ENCODE results near the gene NKX3-2.
A peak's percentile ranks its signal among the peaks of the same experiment; 100 is the strongest.

The NKX3-2 gene

DNA sequence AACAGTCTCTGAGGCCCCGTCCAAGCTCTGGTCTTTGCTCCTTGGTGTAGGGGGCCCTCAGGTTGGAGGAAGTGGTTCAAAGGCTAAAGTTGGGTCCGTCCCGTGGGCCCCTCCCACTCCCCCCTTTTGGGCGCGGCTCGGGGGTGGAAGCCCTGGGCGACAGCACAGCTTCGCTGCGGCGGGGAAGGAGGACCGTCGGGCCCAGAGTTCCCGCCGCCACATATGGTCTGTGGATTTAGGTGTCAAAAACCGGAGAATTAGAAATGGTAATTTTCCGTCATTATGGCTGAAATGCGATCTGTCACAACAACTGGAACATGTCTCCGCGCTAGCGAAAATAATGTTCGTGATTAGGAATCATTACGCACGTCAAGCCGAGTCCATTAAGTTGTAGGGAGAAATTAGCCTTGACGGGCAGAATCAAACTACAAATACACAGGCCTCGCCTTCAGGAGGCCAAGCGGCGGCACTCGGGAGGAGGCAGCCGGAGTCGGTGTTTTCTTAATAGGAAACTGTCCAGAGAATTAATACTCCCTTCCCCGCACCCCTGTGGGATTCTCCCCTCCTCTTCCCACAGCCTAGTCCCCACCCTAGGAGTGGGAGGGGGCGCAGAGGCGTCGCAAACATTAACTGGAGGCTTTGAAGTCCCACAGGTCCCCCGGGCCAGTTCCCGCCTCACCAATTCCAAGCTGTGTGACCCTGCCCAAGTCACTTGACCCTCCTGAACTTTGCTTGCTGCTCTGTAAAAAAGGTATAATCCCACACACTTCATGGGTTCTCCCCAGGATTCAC, 15.0 kb downstream of the NKX3-2 start:
- Histone ChIP-seq H3K27me3 (ENCODE audit: insufficient read depth, low read length) (peaks cover 97% of the 10 kb centered on the region), H2AFZ (ENCODE audit: low read length, unreplicated experiment) (no peak overlapping the region), H3K4me3 (ENCODE audit: low read depth, low read length) (no peak overlapping the region), H3K27ac (ENCODE audit: low read depth, low read length) (no peak overlapping the region), H3K79me2 (ENCODE audit: control insufficient read depth, insufficient read depth, low read length, unreplicated experiment) (no peaks in the 10 kb centered on the region), H3K4me1 (ENCODE audit: control insufficient read depth, insufficient read depth, low read length, unreplicated experiment) (peaks cover 6% of the 10 kb centered on the region), H3K36me3 (ENCODE audit: insufficient read depth, low read length) (no peaks in the 10 kb centered on the region)

DNA sequence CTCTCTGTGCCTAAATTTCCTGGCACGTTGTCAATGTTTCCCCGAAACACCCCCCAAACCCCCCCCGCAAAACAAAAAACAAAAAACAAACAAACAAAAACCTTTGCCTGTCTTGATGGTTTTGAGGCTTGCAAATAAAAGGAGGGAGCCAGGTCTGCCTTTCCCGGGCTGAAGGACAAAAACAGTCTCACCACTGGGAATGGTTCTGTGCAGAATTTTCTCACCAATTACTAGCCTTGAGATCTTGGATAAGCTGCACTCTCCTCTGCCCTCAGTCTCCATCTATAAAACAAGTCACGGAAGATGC, 15.5 kb downstream of the NKX3-2 start:
- no peak overlapping the region for H2AFZ ChIP-seq (ENCODE audit: low read length, unreplicated experiment)
- H3K27ac ChIP-seq (ENCODE audit: low read depth, low read length), result no peak overlapping the region
- no peaks in the 10 kb centered on the region for H3K79me2 ChIP-seq (ENCODE audit: control insufficient read depth, insufficient read depth, low read length, unreplicated experiment)
- H3K36me3 ChIP-seq (ENCODE audit: insufficient read depth, low read length), result no peaks in the 10 kb centered on the region
- peaks cover 97% of the 10 kb centered on the region for H3K27me3 ChIP-seq (ENCODE audit: insufficient read depth, low read length)
- peaks cover 6% of the 10 kb centered on the region for H3K4me1 ChIP-seq (ENCODE audit: control insufficient read depth, insufficient read depth, low read length, unreplicated experiment)
- H3K4me3 ChIP-seq (ENCODE audit: low read depth, low read length), result no peak overlapping the region

DNA sequence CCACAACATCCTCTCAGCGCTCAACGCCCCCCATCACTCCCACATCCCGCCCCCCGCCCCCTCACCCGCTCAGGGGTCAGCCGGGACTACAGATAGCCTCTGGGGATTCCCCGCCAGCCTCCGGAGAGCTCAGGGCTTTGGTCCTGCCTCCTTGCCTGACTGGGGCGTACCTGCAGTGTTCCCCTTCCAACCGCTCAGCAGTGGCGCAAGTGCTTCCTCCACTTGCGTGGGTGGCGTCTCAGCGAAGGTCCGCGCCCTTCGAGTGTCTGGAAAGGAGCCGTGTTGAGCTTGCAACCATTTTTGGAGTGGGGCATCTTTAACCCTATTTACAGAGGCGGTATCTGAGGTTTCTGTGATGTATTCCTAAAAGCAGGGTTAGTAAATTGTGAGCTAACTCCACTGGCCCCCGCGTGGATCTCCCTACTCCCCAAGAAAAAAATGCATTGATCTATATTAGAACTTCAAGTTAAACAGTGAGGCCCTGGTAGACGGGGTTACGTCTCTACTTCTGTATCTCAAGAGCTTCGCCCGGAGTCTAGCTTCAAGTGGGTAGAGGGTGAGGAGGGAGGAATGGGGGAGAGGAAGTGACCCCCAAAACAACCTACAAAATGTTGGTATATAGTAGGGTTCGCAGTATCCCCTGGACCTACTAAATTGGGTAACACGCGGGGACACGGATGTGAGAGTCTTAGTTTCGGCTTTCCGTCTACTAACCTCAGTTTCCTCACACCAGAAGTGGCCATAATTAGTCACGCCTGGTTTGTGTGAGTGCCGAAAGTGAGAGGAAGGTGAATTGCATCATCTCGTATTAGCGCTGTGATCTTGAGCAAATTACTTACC, 16.1 kb downstream of the NKX3-2 start:
- Histone ChIP-seq H3K36me3 (ENCODE audit: insufficient read depth, low read length) (no peaks in the 10 kb centered on the region), H2AFZ (ENCODE audit: low read length, unreplicated experiment) (no peak overlapping the region), H3K4me1 (ENCODE audit: control insufficient read depth, insufficient read depth, low read length, unreplicated experiment) (peaks cover 6% of the 10 kb centered on the region), H3K27ac (ENCODE audit: low read depth, low read length) (no peak overlapping the region), H3K4me3 (ENCODE audit: low read depth, low read length) (no peak overlapping the region), H3K27me3 (ENCODE audit: insufficient read depth, low read length) (peaks cover 98% of the 10 kb centered on the region), H3K79me2 (ENCODE audit: control insufficient read depth, insufficient read depth, low read length, unreplicated experiment) (no peaks in the 10 kb centered on the region)

DNA sequence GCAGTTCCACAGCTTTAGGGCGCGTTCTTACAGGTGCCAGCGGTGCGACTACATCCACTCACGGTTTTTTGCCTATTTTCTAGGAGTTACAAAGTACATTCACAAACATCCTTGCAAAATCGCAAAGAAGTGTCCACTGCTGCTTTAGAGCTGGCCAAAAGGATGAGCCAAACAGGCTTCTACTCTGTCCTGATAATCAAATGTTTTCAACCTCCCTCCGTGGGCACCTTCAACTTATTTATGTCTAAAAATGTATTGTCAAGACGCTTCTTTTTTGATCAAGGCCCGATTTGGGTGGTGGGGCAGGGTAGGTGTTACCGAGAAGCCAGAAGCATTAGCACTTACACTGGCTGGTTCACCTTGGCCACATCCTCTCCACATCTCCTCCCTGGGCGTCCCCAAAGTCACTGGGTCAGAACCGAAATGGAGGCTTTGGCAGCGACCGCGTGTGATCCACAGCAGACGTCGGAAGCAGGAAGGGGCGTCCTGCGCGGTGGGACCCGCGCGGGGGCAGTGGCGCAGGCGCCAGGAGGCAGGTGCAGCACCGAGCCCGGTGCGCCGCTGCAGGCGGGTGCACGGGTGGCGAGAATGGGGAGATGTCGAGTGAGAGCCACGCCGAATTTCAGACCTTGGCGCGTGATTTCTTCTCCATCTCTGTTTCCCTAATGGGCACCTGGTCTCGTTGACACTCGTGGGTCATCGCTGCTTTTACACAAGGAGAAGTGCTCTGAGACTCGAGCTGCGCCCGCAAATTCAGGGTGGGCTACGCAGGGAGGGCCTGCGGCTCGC, 16.9 kb downstream of the NKX3-2 start:
- Histone ChIP-seq H3K36me3 (ENCODE audit: insufficient read depth, low read length) (no peaks in the 10 kb centered on the region), H3K79me2 (ENCODE audit: control insufficient read depth, insufficient read depth, low read length, unreplicated experiment) (no peaks in the 10 kb centered on the region), H3K4me3 (ENCODE audit: low read depth, low read length) (no peak overlapping the region), H3K27me3 (ENCODE audit: insufficient read depth, low read length) (peaks cover 98% of the 10 kb centered on the region), H2AFZ (ENCODE audit: low read length, unreplicated experiment) (no peak overlapping the region), H3K27ac (ENCODE audit: low read depth, low read length) (no peak overlapping the region), H3K4me1 (ENCODE audit: control insufficient read depth, insufficient read depth, low read length, unreplicated experiment) (peaks cover 6% of the 10 kb centered on the region)

DNA sequence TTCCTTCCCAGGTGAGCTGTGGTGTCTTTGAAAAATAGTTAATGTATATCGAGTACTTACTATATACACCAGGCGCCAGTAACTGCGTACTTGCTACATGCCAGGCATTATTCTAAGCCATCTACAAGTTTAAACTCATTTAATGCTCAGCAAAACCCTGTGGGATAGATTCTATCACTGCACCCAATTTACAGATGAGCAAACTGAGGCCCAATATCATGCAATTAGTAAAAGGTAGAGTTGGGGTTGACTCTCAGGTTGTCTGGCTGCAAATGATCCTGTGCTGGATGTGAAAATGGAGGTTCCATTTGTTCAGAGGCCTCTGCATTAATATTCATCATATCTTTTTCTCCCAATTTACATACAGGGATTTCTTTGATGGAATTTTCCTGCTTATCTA, 17.6 kb downstream of the NKX3-2 start:
- H3K27me3 ChIP-seq (ENCODE audit: insufficient read depth, low read length), result peaks cover 99% of the 10 kb centered on the region
- H3K27ac ChIP-seq (ENCODE audit: low read depth, low read length), result no peak overlapping the region
- H3K4me3 ChIP-seq (ENCODE audit: low read depth, low read length), result no peak overlapping the region
- no peaks in the 10 kb centered on the region for H3K79me2 ChIP-seq (ENCODE audit: control insufficient read depth, insufficient read depth, low read length, unreplicated experiment)
- H3K4me1 ChIP-seq (ENCODE audit: control insufficient read depth, insufficient read depth, low read length, unreplicated experiment), result peaks cover 6% of the 10 kb centered on the region
- H3K36me3 ChIP-seq (ENCODE audit: insufficient read depth, low read length), result no peaks in the 10 kb centered on the region
- H2AFZ ChIP-seq (ENCODE audit: low read length, unreplicated experiment), result no peak overlapping the region

DNA sequence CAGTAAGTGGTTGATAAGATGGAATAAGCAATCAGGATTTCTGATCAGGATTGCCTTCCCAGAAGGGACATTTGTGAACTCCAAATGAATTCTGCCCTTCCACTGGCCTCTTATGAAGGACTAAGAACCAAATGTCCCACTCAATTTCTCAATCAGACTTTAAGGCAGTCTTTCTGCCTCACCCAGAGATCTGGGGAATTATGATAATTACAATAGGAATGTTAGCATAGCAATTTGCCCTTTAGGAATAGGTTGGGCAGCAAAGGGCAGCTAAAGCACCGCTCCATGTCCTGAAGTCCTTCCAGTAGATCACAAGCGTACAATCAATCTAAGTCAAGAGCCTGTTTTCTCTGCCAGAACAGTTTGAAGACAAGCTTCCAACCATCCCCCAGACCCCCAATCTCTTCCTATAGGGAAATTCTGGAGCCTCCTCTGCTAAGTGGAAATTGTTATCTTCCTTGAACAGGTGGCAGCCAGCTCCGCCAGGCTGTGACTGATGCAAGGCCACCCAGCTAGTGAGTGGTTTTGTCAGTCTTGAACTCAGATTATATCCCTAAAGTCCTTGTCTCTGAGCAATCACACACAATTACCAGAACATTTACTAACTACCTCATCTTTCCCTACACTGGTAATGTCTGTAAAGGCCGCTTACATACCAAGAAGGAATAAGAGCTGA, 18.6 kb downstream of the NKX3-2 start:
- Histone ChIP-seq H3K79me2 (ENCODE audit: control insufficient read depth, insufficient read depth, low read length, unreplicated experiment) (no peaks in the 10 kb centered on the region), H3K4me1 (ENCODE audit: control insufficient read depth, insufficient read depth, low read length, unreplicated experiment) (peaks cover 6% of the 10 kb centered on the region), H3K27me3 (ENCODE audit: insufficient read depth, low read length) (peaks cover 96% of the 10 kb centered on the region), H3K27ac (ENCODE audit: low read depth, low read length) (no peak overlapping the region), H2AFZ (ENCODE audit: low read length, unreplicated experiment) (no peak overlapping the region), H3K4me3 (ENCODE audit: low read depth, low read length) (no peak overlapping the region), H3K36me3 (ENCODE audit: insufficient read depth, low read length) (no peaks in the 10 kb centered on the region)

DNA sequence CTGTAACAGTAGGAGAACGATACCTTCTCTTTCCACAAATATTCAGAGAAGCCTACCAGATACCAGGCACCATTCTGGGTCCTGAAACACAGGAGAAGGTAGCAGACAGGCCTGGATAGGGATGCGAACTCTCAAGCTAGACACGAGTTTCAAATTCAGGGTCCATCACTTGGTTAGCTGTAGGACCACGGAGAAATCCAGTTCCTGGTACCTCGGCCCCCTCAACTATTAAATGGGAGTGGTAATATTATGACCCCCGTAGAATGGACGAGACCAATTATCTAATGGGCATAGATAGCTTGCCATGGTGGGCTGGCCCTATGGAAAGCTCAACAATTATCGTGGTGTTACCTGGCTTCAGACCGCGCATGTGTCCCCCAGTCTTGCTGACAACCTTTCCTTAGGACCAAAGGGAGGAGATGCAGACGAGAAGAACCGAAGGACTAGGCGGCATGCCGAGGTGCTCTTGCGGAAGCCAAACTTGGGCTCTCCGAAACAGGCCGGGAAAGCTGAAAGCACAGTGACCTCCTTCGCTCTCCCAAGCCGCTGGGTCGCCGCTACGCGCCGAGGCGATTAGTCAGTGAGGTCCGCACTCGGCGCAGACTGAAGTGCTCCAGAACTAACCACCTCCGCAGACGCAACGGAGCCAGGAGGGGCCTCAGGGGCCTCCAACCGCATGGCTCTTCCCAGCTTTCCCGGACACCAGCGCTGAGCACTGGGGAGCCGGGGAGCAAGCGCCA, 19.6 kb downstream of the NKX3-2 start:
- no peaks in the 10 kb centered on the region for H3K79me2 ChIP-seq (ENCODE audit: control insufficient read depth, insufficient read depth, low read length, unreplicated experiment)
- no peaks in the 10 kb centered on the region for H3K36me3 ChIP-seq (ENCODE audit: insufficient read depth, low read length)
- H3K4me3 ChIP-seq (ENCODE audit: low read depth, low read length), result 0 out of 2 replicates have a peak overlapping the region, but pooled peaks have one; percentile 6
- peaks cover 6% of the 10 kb centered on the region for H3K4me1 ChIP-seq (ENCODE audit: control insufficient read depth, insufficient read depth, low read length, unreplicated experiment)
- no peak overlapping the region for H3K27ac ChIP-seq (ENCODE audit: low read depth, low read length)
- no peak overlapping the region for H2AFZ ChIP-seq (ENCODE audit: low read length, unreplicated experiment)
- H3K27me3 ChIP-seq (ENCODE audit: insufficient read depth, low read length), result peaks cover 88% of the 10 kb centered on the region

DNA sequence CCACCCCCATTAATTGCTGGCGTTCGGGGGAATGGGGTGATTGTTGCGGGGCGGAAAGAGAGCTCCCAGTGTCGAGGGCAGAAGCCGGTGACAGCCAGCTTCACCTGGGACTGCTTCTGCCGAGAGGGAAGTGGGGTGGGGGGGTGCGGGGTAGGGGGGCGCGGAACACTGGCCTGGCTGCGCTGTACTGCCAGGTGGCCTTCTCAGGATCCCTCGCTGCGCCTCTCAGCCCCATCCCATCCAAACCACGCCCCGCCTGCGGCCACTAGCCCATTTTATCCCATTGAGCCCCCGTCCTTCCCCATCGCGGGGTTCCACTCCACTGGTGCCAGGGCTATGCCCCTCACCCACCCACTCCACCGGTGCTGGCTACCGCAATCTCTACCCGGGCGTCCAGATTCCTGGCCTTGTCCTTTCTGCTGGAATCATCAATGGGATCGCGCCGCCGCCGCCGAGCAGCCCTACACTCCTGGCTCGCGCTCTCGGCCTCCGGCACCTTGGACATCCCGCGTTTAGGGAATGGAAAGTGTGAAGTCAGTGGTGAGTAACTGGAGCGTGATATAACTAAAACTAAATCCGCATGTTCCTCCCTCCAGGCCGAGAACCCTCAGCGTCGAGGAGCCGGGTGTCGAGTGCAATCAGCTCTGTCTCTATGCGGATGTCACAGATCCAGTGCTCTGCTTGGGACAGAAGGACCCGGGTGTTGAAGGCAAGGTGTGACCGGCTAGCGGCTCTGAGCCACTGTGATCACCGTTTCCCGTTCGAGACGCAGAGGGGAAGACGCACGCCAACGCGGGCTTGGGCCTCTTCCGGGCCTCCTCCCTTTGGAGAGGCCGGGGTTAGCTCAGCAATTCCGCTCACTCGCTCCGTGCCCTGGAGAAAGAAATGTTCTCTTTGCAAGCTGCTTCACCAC, 20.5 kb downstream of the NKX3-2 start:
- Histone ChIP-seq H3K27me3 (ENCODE audit: insufficient read depth, low read length) (peaks cover 80% of the 10 kb centered on the region), H2AFZ (ENCODE audit: low read length, unreplicated experiment) (no peak overlapping the region), H3K27ac (ENCODE audit: low read depth, low read length) (no peak overlapping the region), H3K4me3 (ENCODE audit: low read depth, low read length) (no peak overlapping the region), H3K79me2 (ENCODE audit: control insufficient read depth, insufficient read depth, low read length, unreplicated experiment) (no peaks in the 10 kb centered on the region), H3K36me3 (ENCODE audit: insufficient read depth, low read length) (no peaks in the 10 kb centered on the region), H3K4me1 (ENCODE audit: control insufficient read depth, insufficient read depth, low read length, unreplicated experiment) (peaks cover 6% of the 10 kb centered on the region)

DNA sequence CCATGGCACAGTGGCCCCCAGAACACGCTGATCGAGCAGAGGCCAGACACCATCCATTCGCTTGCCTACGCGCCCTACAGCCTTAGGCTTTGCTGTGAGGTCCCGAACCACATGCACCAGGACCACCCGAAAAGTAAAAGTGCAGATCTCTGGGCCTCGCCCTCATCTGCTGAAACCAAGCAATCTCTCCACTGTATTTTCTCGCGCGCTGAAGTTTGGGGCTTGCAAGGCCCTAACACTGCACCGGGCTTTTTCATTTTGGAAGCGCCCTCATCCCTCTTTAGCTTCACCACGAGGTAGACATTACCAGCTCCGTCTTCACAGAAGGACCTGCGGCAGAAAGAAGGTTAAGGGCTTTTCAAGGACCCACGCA, 21.2 kb downstream of the NKX3-2 start:
- peaks cover 73% of the 10 kb centered on the region for H3K27me3 ChIP-seq (ENCODE audit: insufficient read depth, low read length)
- no peaks in the 10 kb centered on the region for H3K79me2 ChIP-seq (ENCODE audit: control insufficient read depth, insufficient read depth, low read length, unreplicated experiment)
- H3K4me3 ChIP-seq (ENCODE audit: low read depth, low read length), result no peak overlapping the region
- H2AFZ ChIP-seq (ENCODE audit: low read length, unreplicated experiment), result no peak overlapping the region
- no peaks in the 10 kb centered on the region for H3K36me3 ChIP-seq (ENCODE audit: insufficient read depth, low read length)
- H3K27ac ChIP-seq (ENCODE audit: low read depth, low read length), result no peak overlapping the region
- H3K4me1 ChIP-seq (ENCODE audit: control insufficient read depth, insufficient read depth, low read length, unreplicated experiment), result peaks cover 2% of the 10 kb centered on the region

Data from ACC112 (cell line).